Vagina (tissue), 2 donors: ENCODE data around the gene PLEKHA6.

ENCODE experiments used
- POLR2AphosphoS5 ChIP-seq, 2 donors: sonication (generic); formaldehyde crosslinking; IDR thresholded peaks; one replicate each; pipeline ENCODE4 v1.9.0; 2017; ENCODE audit warnings: antibody characterized with exemption in 2 of 2, mild to moderate bottlenecking in 2 of 2, low read depth in 1 of 2; ENCODE audit not compliant: insufficient read depth in 1 of 2
- TF ChIP-seq, protein P1 (sequence below), 3 experiments: fragments of 450-650 bp in 2 of 3; fragments of 200-600 bp in 1 of 3; sonication (generic) in 1 of 3; IDR thresholded peaks; one replicate each; pipeline ENCODE4 v1.5.1; 2017 to 2019; ENCODE audit warnings: antibody characterized with exemption in 3 of 3, mild to moderate bottlenecking in 2 of 3, moderate library complexity in 2 of 3

GRCh38 chr1:204282761-204283221, 76.9 kb downstream of the PLEKHA6 start:
- TF ChIP-seq POLR2AphosphoS5 (IDR thresholded peaks at IDR 0.05; ENCODE audit: insufficient read depth in 1 of 2, low read depth in 1 of 2), result no peak
- TF ChIP-seq, protein P1, sequence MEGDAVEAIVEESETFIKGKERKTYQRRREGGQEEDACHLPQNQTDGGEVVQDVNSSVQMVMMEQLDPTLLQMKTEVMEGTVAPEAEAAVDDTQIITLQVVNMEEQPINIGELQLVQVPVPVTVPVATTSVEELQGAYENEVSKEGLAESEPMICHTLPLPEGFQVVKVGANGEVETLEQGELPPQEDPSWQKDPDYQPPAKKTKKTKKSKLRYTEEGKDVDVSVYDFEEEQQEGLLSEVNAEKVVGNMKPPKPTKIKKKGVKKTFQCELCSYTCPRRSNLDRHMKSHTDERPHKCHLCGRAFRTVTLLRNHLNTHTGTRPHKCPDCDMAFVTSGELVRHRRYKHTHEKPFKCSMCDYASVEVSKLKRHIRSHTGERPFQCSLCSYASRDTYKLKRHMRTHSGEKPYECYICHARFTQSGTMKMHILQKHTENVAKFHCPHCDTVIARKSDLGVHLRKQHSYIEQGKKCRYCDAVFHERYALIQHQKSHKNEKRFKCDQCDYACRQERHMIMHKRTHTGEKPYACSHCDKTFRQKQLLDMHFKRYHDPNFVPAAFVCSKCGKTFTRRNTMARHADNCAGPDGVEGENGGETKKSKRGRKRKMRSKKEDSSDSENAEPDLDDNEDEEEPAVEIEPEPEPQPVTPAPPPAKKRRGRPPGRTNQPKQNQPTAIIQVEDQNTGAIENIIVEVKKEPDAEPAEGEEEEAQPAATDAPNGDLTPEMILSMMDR (IDR thresholded peaks at IDR 0.05), result no peak
